ENCODE data around the gene GSTP1. TPM values are rescaled to one million over a fixed set of nuclear protein-coding genes. Genes with fewer than 3 reads are reported as not detected.

GSTP1 gene
- total and polyA plus RNA-seq, 2 of the 8 experiments (the other 6 are each of a cell fraction or from before 2014, with no cell fraction given) = 1,454 to 3,329 TPM

- no peak overlapping the region for H4K5ac ChIP-seq (ENCODE audit: insufficient read length, low read depth, low read length)
- no peak overlapping the region for H4K91ac ChIP-seq (replicated peaks; ENCODE audit: insufficient read length, low read length)
- no peak overlapping the region for H2BK15ac ChIP-seq (ENCODE audit: low read length)
- no peaks in the 10 kb centered on the region for H3K79me1 ChIP-seq (ENCODE audit: low read depth, low read length)
- peaks cover 0 to 5% (median 0%) of the 10 kb centered on the region in 4 experiments; a peak in 2 of 7 replicates for H3K4me1 ChIP-seq (replicated peaks in 1 of 4; ENCODE audit: control insufficient read depth in 3 of 4, insufficient read depth in 4 of 4, low read length in 3 of 4)
- H3K4me3 ChIP-seq (ENCODE audit: extremely low read depth in 1 of 4, insufficient read depth in 2 of 4, low read depth in 3 of 4, low read length in 4 of 4) = no peak overlapping the region
- H3K23ac ChIP-seq (ENCODE audit: insufficient read length) = no peak overlapping the region
- ChIA-PET POLR2A (ENCODE audit: partially characterized antibody) (no interaction called here), CTCF (ENCODE audit: partially characterized antibody) (interaction anchor here (1.1 to 3.3 kb wide), 6 partner anchors 11 to 66 kb away, joined by 3 to 11 read pairs (median 4); no protein-coding TSS in a partner anchor)
- no peak overlapping the region for H2AK5ac ChIP-seq (ENCODE audit: low read depth, low read length)
- no peak overlapping the region for H2AFZ ChIP-seq (ENCODE audit: low read length)
- no peaks in the 10 kb centered on the region; a peak in 1 of 7 replicates for H3K27me3 ChIP-seq (replicated peaks in 1 of 4; ENCODE audit: control insufficient read depth in 3 of 4, extremely low read depth in 1 of 4, insufficient read depth in 3 of 4, low read length in 3 of 4)
- H3K79me2 ChIP-seq (ENCODE audit: control insufficient read depth in 1 of 2, insufficient read depth in 2 of 2, low read length in 2 of 2) = no peaks in the 10 kb centered on the region
- H4K8ac ChIP-seq (ENCODE audit: extremely low read depth, insufficient read depth, low read length) = peak overlapping the region; percentile 53; the same call in 1 of the 2 replicates
- no peak overlapping the region for H3K27ac ChIP-seq (ENCODE audit: low read depth, low read length)
- no peaks in the 10 kb centered on the region for H3K36me3 ChIP-seq (ENCODE audit: control insufficient read depth in 2 of 4, insufficient read depth in 4 of 4, low read length in 3 of 4)
- no peak overlapping the region for H3K4me2 ChIP-seq (ENCODE audit: insufficient read depth in 1 of 2, low read depth in 2 of 2, low read length in 2 of 2)
- H3K14ac ChIP-seq (ENCODE audit: insufficient read length) = no peak overlapping the region
- no peak overlapping the region for H3K4ac ChIP-seq (replicated peaks; ENCODE audit: insufficient read length, low read depth, low read length)
- 79% methylated on average over 6 of the region's 6 CpGs; no CpG with 5 or more reads in 1 of the 2 experiments for WGBS, 2 experiments (ENCODE audit: extremely low coverage in 1 of 2, insufficient coverage in 1 of 2, insufficient read length in 1 of 2, insufficient replicate concordance in 2 of 2, low coverage in 1 of 2, low lambda C conversion rate in 2 of 2, missing lambda C conversion rate in 1 of 2)
- H3K9ac ChIP-seq (replicated peaks in 1 of 4; ENCODE audit: extremely low read depth in 1 of 4, low read depth in 3 of 4, low read length in 3 of 4) = no peak overlapping the region
- H3K18ac ChIP-seq (ENCODE audit: extremely low read depth, low read length) = no peak overlapping the region
- no peak overlapping the region for H3K56ac ChIP-seq (replicated peaks; ENCODE audit: insufficient read length, low read depth, low read length)
- H2BK20ac ChIP-seq (ENCODE audit: low read length) = peak overlapping the region; percentile 32; the same call in 1 of the 2 replicates
- H3K23me2 ChIP-seq (ENCODE audit: low read depth, low read length) = no peaks in the 10 kb centered on the region
- peak overlapping the region; percentile 54 for H2BK120ac ChIP-seq (replicated peaks; ENCODE audit: low read depth, low read length)
- FAIRE-seq (no peak), DNase-seq (ENCODE audit: low read depth in 1 of 2, low spot score in 2 of 2) (no peak)
- no peak overlapping the region for H2BK12ac ChIP-seq (ENCODE audit: low read depth, low read length)
- no peak for TF ChIP-seq CBX5 (IDR thresholded peaks at IDR 0.05; ENCODE audit: low read depth, low read length)
- no peak for TF ChIP-seq HDAC6 (IDR thresholded peaks at IDR 0.05; ENCODE audit: low read depth, low read length)
- peak; percentile 4 to 38 (median 9); a peak in 3 of 4 replicates for TF ChIP-seq CTCF (IDR thresholded peaks at IDR 0.05; ENCODE audit: control extremely low read depth in 1 of 3, insufficient read depth in 1 of 3, low read depth in 1 of 3, low read length in 3 of 3)
- H3K9me3 ChIP-seq (ENCODE audit: insufficient read depth in 2 of 2, low read depth in 1 of 2, low read length in 1 of 2) = peaks cover 5 to 6% of the 10 kb centered on the region in 2 experiments; a peak in 2 of 4 replicates
- H2BK5ac ChIP-seq (ENCODE audit: low read depth, low read length) = no peak overlapping the region
- no peaks in the 10 kb centered on the region for H4K20me1 ChIP-seq (replicated peaks in 1 of 2; ENCODE audit: control insufficient read depth in 1 of 2, insufficient read depth in 2 of 2, low read length in 2 of 2)
These were observed 42.4 kb upstream of the GSTP1 start for GRCh38 chr11:67541198-67541597.
